WTC11 (cell line): Measurements from ENCODE around the gene VWA3B. TPM values are rescaled to one million over a fixed set of nuclear protein-coding genes. Genes with fewer than 3 reads are reported as not detected.
"Not testable (repeated sequence)": the region's sequence is repeated elsewhere in the genome, so short reads cannot be mapped to it uniquely, and the experiment has no call there.

ENCODE experiments used
- ATAC-seq: fragments of 200-7000 bp; cut with Tn5 transposase; 2 replicates; pipeline ENCODE4 v1.10.0; 2021; ENCODE audit warnings: mild to moderate bottlenecking, moderate library complexity
- CTCF ChIA-PET: fragments of 300-600 bp; sonication (Branson Sonifier 250); formaldehyde crosslinking; loops from one replicate; lab custom pipeline; 2021; ENCODE audit warnings: antibody characterized with exemption; lab: Charles Lee
- POLR2A ChIA-PET: fragments of 350-600 bp; sonication (Branson Sonifier 250); formaldehyde crosslinking; loops from one replicate; lab custom pipeline; 2021; ENCODE audit warnings: antibody characterized with exemption; lab: Charles Lee
- DNase-seq: peaks from one replicate; pipeline ENCODE4 v3.0.0; 2021; ENCODE audit warnings: low spot score
- H3K27ac Mint-ChIP-seq: 2 replicates; pipeline ENCODE4 v1.8.0; 2021; ENCODE audit warnings: mixed read lengths
- H3K27me3 Mint-ChIP-seq: 2 replicates; pipeline ENCODE4 v1.8.0; 2021; ENCODE audit warnings: low read depth, mild to moderate bottlenecking, moderate library complexity, mixed read lengths
- H3K36me3 Mint-ChIP-seq: 2 replicates; pipeline ENCODE4 v1.8.0; 2021; ENCODE audit warnings: mixed read lengths
- H3K4me1 Mint-ChIP-seq: 2 replicates; pipeline ENCODE4 v1.8.0; 2022; ENCODE audit warnings: mixed read lengths
- H3K4me3 Mint-ChIP-seq: 2 replicates; pipeline ENCODE4 v1.8.0; 2021; ENCODE audit warnings: mild to moderate bottlenecking, moderate library complexity, mixed read lengths
- H3K9me3 Mint-ChIP-seq: 2 replicates; pipeline ENCODE4 v1.8.0; 2021; ENCODE audit warnings: mixed read lengths
- EMX1 ChIP-seq: fragments of 250-450 bp; sonication (Bioruptor Pico); IDR thresholded peaks from 2 replicates; pipeline ENCODE4 v1.8.0; 2021; ENCODE audit warnings: mild to moderate bottlenecking
- GRHL2 ChIP-seq: fragments of 250-450 bp; sonication (Bioruptor Pico); IDR thresholded peaks from 2 replicates; pipeline ENCODE4 v1.8.0; 2022; ENCODE audit warnings: mild to moderate bottlenecking, moderate library complexity; ENCODE audit not compliant: insufficient replicate concordance, severe bottlenecking
- JAZF1 ChIP-seq: fragments of 250-450 bp; sonication (Bioruptor Pico); IDR thresholded peaks from 2 replicates; pipeline ENCODE4 v1.9.0; 2021; ENCODE audit warnings: moderate library complexity, mild to moderate bottlenecking, inconsistent platforms
- NR1H2 ChIP-seq: sonication (generic); formaldehyde crosslinking; IDR thresholded peaks from 2 replicates; pipeline ENCODE4 v1.9.0; 2021; ENCODE audit warnings: mild to moderate bottlenecking, moderate library complexity, missing genetic modification reagents
- NR3C1 ChIP-seq: sonication (generic); formaldehyde crosslinking; conservative IDR thresholded peaks from 2 replicates; pipeline ENCODE4 v1.8.1; 2023; ENCODE audit warnings: low read depth, mild to moderate bottlenecking, missing genetic modification reagents
- RORB ChIP-seq: fragments of 250-450 bp; sonication (Bioruptor Pico); IDR thresholded peaks from 2 replicates; pipeline ENCODE4 v1.9.0; 2021; ENCODE audit warnings: mild to moderate bottlenecking
- SMAD3 ChIP-seq: sonication (generic); formaldehyde crosslinking; IDR thresholded peaks from 2 replicates; pipeline ENCODE4 v1.8.0; 2022; ENCODE audit warnings: missing genetic modification reagents, mild to moderate bottlenecking, borderline replicate concordance
- SOX15 ChIP-seq: fragments of 250-450 bp; sonication (Bioruptor Pico); IDR thresholded peaks from 2 replicates; pipeline ENCODE4 v1.9.0; 2021; ENCODE audit warnings: mild to moderate bottlenecking
- TEAD1 ChIP-seq: sonication (generic); formaldehyde crosslinking; IDR thresholded peaks from 2 replicates; pipeline ENCODE4 v1.8.0; 2022; ENCODE audit warnings: mild to moderate bottlenecking, missing genetic modification reagents
- ZNF219 ChIP-seq: sonication (generic); formaldehyde crosslinking; IDR thresholded peaks from 2 replicates; pipeline ENCODE4 v1.8.0; 2023; ENCODE audit warnings: missing genetic modification reagents, mild to moderate bottlenecking, borderline replicate concordance
- total RNA-seq: library from RNA; stranded (reverse); gene quantifications from 3 replicates; pipeline ENCODE4 v1.2.3, GENCODE V29; 2021
- TF ChIP-seq, protein P1 (sequence below): fragments of 250-450 bp; sonication (Bioruptor Pico); IDR thresholded peaks from 2 replicates; pipeline ENCODE4 v1.9.0; 2021; ENCODE audit warnings: mild to moderate bottlenecking
- TF ChIP-seq, protein P2 (sequence below): fragments of 250-450 bp; sonication (Bioruptor Pico); IDR thresholded peaks from 2 replicates; pipeline ENCODE4 v1.8.0; 2021; ENCODE audit warnings: mild to moderate bottlenecking
- TF ChIP-seq, protein P3 (sequence below): sonication (generic); formaldehyde crosslinking; IDR thresholded peaks from 2 replicates; pipeline ENCODE4 v1.8.1; 2023; ENCODE audit warnings: mild to moderate bottlenecking, missing genetic modification reagents
- TF ChIP-seq, protein P4 (sequence below): sonication (generic); formaldehyde crosslinking; IDR thresholded peaks from 2 replicates; pipeline ENCODE4 v1.8.1; 2023; ENCODE audit warnings: mild to moderate bottlenecking, missing genetic modification reagents, moderate library complexity
- TF ChIP-seq, protein P5 (sequence below): sonication (generic); formaldehyde crosslinking; conservative IDR thresholded peaks from 2 replicates; pipeline ENCODE4 v1.8.1; 2022; ENCODE audit warnings: mild to moderate bottlenecking, missing genetic modification reagents
- TF ChIP-seq, protein P6 (sequence below): fragments of 250-450 bp; sonication (Bioruptor Pico); IDR thresholded peaks from 2 replicates; pipeline ENCODE4 v1.9.0; 2021; ENCODE audit warnings: mild to moderate bottlenecking
- TF ChIP-seq, protein P7 (sequence below): sonication (generic); formaldehyde crosslinking; IDR thresholded peaks from 2 replicates; pipeline ENCODE4 v1.8.1; 2022; ENCODE audit warnings: mild to moderate bottlenecking, moderate library complexity, missing genetic modification reagents
- TF ChIP-seq, protein P8 (sequence below): sonication (generic); formaldehyde crosslinking; IDR thresholded peaks from 2 replicates; pipeline ENCODE4 v1.8.1; 2023; ENCODE audit warnings: mild to moderate bottlenecking, missing genetic modification reagents, borderline replicate concordance

Gene VWA3B
- total RNA-seq, 1 experiment from 2014 or later = not detected

DNA sequence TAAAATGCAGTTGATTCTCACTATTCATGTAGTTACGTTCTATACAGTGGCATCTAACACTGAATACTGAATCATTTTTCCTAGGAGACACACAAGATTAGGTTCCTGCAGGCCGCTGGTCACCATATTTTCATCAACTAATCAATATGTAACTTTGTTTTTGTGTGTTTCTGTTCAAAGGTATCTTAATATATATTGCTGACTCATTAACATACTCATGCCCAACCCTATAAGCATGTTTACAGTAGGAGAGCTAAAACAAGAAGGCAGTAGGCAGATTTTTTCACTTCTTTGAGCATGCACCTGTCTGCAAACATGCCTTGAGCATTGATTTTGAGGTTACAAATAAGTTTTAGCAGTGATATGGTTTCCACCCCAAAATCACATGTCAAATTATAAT lies 229.0 kb downstream of the VWA3B start:
- DNase-seq (no peak), ATAC-seq (no peak)
- Mint-ChIP-seq H3K9me3 (peaks cover 35% of the 10 kb centered on the region), H3K27me3 (no peaks in the 10 kb centered on the region), H3K4me3 (no peak overlapping the region), H3K27ac (no peak overlapping the region), H3K36me3 (peaks cover 27% of the 10 kb centered on the region), H3K4me1 (peaks cover 31% of the 10 kb centered on the region)
- ChIA-PET POLR2A (no interaction called here), CTCF (no interaction called here)
- TF ChIP-seq GRHL2 (CRISPR knock-in tag) (no peak), SOX15 (CRISPR knock-in tag) (no peak), NR1H2 (no peak), SMAD3 (CRISPR knock-in tag) (no peak), JAZF1 (no peak), TEAD1 (CRISPR knock-in tag) (no peak), NR3C1 (CRISPR knock-in tag) (no peak), EMX1 (CRISPR knock-in tag) (no peak), RORB (CRISPR knock-in tag) (no peak), ZNF219 (CRISPR knock-in tag) (no peak)
- TF ChIP-seq, protein P1, sequence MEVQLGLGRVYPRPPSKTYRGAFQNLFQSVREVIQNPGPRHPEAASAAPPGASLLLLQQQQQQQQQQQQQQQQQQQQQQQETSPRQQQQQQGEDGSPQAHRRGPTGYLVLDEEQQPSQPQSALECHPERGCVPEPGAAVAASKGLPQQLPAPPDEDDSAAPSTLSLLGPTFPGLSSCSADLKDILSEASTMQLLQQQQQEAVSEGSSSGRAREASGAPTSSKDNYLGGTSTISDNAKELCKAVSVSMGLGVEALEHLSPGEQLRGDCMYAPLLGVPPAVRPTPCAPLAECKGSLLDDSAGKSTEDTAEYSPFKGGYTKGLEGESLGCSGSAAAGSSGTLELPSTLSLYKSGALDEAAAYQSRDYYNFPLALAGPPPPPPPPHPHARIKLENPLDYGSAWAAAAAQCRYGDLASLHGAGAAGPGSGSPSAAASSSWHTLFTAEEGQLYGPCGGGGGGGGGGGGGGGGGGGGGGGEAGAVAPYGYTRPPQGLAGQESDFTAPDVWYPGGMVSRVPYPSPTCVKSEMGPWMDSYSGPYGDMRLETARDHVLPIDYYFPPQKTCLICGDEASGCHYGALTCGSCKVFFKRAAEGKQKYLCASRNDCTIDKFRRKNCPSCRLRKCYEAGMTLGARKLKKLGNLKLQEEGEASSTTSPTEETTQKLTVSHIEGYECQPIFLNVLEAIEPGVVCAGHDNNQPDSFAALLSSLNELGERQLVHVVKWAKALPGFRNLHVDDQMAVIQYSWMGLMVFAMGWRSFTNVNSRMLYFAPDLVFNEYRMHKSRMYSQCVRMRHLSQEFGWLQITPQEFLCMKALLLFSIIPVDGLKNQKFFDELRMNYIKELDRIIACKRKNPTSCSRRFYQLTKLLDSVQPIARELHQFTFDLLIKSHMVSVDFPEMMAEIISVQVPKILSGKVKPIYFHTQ = no peak
- TF ChIP-seq, protein P2, sequence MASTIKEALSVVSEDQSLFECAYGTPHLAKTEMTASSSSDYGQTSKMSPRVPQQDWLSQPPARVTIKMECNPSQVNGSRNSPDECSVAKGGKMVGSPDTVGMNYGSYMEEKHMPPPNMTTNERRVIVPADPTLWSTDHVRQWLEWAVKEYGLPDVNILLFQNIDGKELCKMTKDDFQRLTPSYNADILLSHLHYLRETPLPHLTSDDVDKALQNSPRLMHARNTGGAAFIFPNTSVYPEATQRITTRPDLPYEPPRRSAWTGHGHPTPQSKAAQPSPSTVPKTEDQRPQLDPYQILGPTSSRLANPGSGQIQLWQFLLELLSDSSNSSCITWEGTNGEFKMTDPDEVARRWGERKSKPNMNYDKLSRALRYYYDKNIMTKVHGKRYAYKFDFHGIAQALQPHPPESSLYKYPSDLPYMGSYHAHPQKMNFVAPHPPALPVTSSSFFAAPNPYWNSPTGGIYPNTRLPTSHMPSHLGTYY (CRISPR knock-in tag) = no peak
- TF ChIP-seq, protein P3, sequence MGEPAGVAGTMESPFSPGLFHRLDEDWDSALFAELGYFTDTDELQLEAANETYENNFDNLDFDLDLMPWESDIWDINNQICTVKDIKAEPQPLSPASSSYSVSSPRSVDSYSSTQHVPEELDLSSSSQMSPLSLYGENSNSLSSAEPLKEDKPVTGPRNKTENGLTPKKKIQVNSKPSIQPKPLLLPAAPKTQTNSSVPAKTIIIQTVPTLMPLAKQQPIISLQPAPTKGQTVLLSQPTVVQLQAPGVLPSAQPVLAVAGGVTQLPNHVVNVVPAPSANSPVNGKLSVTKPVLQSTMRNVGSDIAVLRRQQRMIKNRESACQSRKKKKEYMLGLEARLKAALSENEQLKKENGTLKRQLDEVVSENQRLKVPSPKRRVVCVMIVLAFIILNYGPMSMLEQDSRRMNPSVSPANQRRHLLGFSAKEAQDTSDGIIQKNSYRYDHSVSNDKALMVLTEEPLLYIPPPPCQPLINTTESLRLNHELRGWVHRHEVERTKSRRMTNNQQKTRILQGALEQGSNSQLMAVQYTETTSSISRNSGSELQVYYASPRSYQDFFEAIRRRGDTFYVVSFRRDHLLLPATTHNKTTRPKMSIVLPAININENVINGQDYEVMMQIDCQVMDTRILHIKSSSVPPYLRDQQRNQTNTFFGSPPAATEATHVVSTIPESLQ (CRISPR knock-in tag) = no peak
- TF ChIP-seq, protein P4, sequence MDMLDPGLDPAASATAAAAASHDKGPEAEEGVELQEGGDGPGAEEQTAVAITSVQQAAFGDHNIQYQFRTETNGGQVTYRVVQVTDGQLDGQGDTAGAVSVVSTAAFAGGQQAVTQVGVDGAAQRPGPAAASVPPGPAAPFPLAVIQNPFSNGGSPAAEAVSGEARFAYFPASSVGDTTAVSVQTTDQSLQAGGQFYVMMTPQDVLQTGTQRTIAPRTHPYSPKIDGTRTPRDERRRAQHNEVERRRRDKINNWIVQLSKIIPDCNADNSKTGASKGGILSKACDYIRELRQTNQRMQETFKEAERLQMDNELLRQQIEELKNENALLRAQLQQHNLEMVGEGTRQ (CRISPR knock-in tag) = no peak
- TF ChIP-seq, protein P5, sequence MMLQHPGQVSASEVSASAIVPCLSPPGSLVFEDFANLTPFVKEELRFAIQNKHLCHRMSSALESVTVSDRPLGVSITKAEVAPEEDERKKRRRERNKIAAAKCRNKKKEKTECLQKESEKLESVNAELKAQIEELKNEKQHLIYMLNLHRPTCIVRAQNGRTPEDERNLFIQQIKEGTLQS = no peak
- TF ChIP-seq, protein P6, sequence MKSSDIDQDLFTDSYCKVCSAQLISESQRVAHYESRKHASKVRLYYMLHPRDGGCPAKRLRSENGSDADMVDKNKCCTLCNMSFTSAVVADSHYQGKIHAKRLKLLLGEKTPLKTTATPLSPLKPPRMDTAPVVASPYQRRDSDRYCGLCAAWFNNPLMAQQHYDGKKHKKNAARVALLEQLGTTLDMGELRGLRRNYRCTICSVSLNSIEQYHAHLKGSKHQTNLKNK = no peak
- TF ChIP-seq, protein P7, sequence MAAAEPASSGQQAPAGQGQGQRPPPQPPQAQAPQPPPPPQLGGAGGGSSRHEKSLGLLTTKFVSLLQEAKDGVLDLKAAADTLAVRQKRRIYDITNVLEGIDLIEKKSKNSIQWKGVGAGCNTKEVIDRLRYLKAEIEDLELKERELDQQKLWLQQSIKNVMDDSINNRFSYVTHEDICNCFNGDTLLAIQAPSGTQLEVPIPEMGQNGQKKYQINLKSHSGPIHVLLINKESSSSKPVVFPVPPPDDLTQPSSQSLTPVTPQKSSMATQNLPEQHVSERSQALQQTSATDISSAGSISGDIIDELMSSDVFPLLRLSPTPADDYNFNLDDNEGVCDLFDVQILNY (CRISPR knock-in tag) = no peak

DNA sequence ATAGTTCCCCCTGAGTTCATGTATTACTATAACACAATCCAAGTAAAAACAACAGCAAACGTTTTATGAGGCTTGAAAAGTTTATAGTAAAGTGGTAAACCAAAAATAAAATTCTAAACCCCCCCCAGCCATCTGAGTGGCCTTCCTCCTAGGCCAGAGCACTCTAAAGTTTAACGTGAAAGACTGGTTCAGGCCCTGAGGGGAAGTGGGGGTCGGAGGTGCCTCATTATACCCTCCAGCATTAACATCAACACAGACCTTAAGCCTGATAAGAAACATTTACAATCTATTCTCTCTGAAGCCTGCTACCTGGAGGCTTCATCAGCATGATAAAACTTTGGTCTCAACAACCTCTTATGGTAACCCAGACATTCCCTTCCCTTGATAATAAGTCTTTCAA lies 230.2 kb downstream of the VWA3B start:
- Mint-ChIP-seq H3K27me3 (peaks cover 6% of the 10 kb centered on the region; the same call in 1 of the 2 replicates), H3K36me3 (peaks cover 39% of the 10 kb centered on the region), H3K27ac (no peak overlapping the region), H3K4me3 (no peak overlapping the region), H3K4me1 (peaks cover 31% of the 10 kb centered on the region), H3K9me3 (peaks cover 47% of the 10 kb centered on the region)
- peak; percentile 39 for ATAC-seq
- CTCF ChIA-PET = interaction anchor here (0.8 kb wide), 1 partner anchor 68 kb away, joined by 3 read pairs; no protein-coding TSS in a partner anchor
- no peak for DNase-seq
- TF ChIP-seq ZNF219 (CRISPR knock-in tag) = no peak
- TF ChIP-seq, protein P8, sequence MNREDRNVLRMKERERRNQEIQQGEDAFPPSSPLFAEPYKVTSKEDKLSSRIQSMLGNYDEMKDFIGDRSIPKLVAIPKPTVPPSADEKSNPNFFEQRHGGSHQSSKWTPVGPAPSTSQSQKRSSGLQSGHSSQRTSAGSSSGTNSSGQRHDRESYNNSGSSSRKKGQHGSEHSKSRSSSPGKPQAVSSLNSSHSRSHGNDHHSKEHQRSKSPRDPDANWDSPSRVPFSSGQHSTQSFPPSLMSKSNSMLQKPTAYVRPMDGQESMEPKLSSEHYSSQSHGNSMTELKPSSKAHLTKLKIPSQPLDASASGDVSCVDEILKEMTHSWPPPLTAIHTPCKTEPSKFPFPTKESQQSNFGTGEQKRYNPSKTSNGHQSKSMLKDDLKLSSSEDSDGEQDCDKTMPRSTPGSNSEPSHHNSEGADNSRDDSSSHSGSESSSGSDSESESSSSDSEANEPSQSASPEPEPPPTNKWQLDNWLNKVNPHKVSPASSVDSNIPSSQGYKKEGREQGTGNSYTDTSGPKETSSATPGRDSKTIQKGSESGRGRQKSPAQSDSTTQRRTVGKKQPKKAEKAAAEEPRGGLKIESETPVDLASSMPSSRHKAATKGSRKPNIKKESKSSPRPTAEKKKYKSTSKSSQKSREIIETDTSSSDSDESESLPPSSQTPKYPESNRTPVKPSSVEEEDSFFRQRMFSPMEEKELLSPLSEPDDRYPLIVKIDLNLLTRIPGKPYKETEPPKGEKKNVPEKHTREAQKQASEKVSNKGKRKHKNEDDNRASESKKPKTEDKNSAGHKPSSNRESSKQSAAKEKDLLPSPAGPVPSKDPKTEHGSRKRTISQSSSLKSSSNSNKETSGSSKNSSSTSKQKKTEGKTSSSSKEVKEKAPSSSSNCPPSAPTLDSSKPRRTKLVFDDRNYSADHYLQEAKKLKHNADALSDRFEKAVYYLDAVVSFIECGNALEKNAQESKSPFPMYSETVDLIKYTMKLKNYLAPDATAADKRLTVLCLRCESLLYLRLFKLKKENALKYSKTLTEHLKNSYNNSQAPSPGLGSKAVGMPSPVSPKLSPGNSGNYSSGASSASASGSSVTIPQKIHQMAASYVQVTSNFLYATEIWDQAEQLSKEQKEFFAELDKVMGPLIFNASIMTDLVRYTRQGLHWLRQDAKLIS (CRISPR knock-in tag) = no peak
- POLR2A ChIA-PET = no interaction called here

DNA sequence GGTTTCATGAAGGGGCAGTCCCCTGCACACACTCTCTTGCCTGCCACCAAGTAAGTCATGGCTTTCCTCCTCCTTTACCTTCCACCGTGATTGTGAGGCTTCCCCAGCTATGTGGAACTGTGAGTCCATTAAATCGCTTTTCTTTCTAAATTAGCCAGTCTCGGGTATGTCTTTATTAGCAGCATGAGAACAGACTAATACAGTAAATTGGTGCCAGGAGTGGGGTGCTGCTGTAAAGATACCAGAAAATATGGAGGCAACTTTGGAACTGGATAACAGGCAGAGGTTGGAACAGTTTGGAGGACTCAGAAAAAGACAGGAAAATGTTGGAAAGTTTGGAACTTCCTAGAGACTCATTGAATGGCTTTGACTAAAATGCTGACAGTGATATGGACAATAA lies 233.2 kb downstream of the VWA3B start:
- Mint-ChIP-seq H3K9me3 (peaks cover 74% of the 10 kb centered on the region), H3K4me1 (peaks cover 15% of the 10 kb centered on the region), H3K36me3 (peaks cover 57% of the 10 kb centered on the region)
- POLR2A ChIA-PET, DNase-seq, H3K27me3 Mint-ChIP-seq, ATAC-seq, CTCF ChIA-PET, H3K27ac Mint-ChIP-seq, H3K4me3 Mint-ChIP-seq: not testable (repeated sequence)
